Astrocyte of the hippocampus (primary cell): ENCODE data around the gene PLCD1.
"Not testable (repeated sequence)": the region's sequence is repeated elsewhere in the genome, so short reads cannot be mapped to it uniquely, and the experiment has no call there.

ENCODE experiments used
- DNase-seq: peaks from one replicate; pipeline ENCODE4 v3.0.0; 2011; ENCODE audit warnings: low read depth, low spot score

The PLCD1 gene

DNA sequence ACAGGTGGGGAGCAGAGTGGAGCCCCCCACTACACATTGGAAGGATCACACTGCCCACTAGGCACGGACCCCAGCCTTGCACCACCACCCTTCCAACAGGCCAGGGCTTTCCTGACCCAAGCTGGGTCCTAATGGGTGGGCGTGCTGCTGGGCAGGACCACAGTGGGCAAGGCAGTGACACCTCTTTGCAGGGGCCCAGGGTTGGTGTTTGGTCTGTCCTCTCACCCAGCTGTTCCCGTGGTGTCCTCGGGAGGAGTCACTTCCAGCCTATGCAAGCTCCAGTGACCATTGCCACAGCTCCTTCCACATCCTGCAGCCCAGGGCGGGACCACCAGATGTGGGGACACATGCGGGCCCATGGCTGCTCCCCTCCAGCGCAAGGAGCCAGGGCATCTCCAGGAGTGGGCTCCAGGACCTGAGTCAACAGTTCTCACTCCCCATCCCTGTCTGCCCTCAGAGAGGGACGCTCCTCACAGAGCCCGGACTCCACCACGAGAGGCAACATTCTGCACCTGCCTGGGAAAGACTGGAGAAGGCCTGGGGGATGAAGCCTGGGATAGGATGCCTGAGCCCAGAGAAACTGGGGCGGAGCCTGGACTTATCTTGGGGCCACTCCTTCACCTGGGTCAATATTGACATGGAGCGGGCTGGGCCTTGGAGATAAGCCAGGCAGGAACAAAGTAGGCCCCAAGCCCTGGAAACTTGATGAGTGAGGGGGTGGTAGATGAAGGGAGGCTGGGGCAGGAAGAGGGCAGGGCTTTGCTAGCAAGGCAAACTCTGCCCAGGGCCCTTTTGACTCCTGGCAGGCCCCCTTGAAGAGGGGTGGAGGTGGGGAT, 42.7 kb downstream of the PLCD1 start:
- DNase-seq: no peak

DNA sequence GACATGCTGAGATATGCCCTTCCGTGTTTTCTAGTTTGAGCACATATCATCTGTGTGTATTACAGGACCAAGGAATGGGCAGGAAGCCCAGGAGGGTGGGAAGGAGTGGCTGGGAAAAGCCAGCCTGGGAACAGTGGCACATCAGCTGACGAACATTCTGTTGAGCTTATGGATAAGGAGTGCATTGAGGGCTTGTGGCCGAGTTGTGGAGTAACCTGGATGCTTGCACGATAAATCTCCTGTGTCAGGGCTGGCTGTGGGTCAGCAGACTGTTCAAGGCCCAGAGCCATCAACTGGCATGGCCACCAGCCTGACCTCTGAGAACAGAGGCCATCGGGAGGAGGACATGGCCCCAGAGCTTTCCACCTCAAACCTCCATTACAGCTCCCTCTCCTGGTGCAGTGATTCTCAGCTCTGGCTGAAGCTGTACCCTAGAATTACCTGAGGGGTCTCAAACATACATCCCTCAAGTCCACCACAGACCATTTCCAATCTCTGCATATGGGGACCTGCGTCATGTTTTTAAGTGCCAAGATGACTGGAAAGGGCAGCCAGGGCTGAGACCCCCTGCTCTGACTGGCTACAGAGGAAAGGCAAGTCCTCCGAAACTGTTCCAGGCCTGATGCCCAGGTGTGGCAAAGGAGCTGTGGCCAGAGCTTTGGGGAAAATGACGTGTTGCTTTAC, 43.7 kb downstream of the PLCD1 start:
- no peak for DNase-seq

DNA sequence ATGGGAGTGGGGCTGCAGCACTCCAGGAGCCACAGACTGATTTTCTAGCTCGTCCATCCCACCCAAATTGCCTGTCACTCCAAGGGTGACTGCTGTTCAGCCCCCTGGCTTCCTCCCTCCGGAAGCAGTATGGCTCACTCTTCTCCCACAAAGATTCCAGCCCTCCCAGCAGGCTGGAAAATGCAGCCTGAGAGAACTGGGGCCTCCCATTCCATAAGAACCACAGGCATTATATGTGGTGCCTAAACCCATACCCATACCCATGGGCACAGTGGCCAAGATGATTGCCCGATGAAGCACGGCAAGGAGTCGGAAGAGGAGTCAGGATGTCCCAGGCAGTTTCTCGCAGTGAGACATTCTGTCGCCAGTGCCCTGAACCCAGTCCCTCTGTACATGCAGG, 44.8 kb downstream of the PLCD1 start:
- DNase-seq: no peak

DNA sequence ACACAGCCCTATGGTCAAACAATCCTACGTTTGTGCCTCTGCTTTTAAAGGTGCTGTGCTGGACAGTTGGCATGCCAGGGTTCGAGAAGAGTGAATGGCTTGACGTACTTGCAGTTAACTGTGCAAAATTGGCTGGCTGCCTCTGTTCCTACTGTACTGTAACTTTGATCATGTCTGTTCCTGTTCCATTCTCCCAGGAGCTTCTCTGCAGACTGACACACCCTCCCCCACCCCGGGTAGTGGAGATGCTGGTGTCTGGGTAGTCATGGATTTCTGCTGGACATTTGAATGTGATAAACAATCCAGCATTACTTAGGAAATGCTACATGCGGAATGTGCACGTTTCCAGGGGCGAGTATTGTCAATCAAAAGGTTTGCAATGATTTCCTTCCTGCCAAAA, 45.4 kb downstream of the PLCD1 start:
- DNase-seq: no peak

DNA sequence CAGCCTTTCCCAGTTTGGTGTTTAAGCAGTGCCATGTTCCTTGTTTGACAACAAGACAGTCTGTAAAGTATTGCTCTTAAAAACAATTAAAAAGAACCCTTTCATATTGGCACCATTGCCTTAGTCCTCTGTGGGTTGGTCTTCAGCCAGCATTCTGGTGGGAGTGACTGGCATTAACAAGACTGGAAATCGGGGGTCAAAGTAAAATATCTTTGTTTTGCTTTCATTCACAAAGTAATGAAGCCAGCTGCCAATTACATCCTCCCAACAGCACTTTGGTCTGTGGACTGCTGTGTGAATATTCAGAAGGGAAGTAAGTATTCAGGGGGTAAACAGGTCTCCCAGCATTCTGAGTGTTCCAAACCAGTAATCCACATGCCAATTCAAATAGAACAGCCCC, 47.1 kb downstream of the PLCD1 start:
- peak; percentile 60 for DNase-seq

DNA sequence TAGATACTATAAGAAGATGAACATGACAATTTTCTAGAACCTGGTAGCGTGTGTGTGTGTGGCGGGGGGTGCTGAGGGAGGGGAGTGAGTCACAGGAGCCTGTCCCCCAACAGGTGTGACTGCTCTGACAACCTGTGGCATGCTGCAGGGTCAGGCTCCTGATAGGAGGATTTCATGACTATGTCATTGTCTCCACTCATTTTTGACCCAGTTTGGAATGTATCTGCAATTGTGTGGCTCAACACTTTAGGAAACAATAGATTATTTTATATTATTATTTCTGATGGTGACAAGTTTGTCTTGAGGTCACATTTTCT, 48.1 kb downstream of the PLCD1 start:
- DNase-seq: no peak

DNA sequence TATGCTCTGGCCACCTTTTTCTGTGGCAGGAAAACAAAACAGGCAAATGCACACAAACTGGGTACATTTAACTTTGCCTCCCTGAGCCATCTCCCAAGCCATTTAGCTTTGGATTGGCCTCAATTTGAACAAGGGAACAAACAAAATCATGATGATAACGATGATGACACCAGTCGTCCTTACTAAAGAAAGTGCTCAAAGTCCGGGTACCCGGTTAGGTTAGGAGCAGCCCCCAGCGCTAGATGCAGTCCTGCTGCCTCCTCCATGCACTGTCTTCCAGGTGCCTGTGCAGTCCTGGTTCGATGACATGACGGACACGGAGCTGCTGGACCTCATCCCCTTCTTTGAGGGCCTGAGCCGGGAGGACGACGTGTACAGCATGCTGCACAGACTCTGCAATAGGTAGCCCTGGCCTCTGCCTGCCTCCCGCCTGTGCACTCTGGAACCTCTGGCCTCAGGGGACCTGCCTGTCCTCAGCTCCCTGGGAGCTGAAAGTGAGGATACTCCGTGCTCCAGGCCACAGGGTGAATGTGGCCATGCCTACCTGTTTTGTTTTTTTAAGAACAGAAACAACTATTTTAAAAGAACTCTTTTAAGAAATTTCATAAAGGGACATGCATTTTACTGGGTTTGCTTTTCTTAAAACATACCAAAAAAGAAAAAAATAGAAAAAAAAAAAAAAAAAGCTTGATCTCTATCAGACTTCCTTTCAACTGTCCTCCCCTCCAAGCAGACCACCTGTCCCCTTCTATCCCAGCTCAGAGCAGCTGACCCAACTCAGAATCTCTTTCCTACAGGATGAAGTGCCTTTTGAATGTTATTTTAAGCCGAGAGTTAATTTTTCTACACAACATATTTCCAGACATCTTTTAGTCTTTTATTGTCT, 48.7 kb downstream of the PLCD1 start:
- no peak for DNase-seq

DNA sequence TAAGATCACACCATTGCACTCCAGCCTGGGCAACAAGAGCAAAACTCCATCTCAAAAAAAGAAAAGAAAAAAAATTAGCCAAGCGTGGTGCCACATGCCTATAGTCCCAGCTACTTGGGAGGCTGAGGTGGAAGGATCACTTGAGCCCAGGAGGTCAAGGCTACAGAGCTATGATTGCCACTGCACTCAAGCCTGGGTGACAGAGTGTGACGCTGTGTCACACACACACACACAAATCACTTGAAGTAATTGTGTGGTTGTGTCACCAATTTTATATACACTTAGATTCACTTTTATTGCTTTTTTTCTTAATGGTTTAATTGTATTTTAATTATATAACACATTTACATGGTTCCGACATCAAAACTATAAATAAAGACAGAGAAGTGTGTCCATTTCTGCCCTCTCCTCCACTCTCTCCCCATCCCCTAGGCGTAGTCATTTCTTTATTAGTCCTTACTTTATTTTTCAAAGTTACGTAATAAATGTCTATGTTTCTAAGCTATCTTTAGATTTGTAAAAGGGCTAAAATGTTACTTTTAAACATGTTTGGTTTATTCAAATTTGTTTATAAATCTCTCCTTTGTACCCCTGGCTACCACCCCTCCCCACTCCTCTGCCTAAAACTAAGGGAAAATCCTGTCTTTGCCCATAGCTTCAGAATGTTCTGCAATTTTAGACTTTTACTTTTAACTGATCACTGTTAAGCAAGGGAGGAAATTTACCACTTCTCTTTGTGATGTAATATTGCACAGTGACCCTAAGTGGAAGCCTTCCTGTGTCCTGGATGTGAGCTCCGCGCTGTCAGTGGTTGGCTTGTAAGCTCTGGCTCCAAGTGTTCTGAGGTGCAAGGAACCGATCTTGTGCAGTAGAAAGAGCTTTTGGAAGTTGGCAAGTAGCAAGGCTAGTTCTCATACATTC, 49.6 kb downstream of the PLCD1 start:
- DNase-seq: no peak

DNA sequence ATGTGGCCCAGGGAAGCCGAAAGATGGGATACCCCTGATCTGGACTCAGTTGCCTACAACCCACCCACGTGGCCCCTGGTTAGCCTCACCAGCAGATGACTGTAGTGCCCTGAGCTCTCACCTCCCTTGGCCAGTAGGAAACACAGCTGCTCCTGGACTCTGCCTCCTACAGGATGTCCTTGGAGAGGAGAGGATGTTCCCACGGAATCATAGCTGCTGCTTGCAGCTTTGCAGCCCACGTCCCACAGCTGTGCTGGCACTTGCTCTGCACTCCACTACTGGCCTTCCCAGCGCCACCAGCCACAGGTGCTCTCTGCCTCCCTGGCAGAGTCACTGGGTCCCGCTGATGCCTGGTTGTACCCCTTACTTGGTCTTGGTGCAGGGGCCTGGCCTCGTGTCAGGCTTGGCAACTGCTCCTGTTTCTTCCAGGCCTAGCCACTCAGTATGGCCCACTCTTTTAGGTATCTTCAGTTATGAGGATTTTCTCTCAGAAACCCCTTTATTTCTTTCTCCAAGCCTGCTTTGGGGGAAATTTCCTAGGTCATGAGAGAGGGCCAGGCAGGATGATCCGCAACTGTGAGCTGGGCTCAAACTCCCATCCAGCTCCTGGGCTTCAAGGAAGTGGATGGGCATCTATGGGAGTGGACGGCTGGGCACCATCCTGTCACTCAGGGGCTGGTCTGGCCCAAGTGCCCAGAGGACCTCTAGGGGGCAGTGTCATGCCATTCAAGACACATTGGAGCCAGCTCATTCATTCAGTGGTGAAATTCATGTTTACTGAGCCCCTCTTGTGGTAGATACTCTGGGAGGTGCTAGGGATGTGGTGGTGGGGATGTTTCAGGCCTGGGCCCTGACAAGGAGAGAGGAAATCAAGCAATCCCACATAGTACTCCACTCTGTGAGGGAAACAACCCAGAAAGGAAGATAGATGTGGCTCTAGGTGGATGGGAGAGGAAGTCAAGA, 55.0 kb downstream of the PLCD1 start:
- DNase-seq: peak; percentile 72

DNA sequence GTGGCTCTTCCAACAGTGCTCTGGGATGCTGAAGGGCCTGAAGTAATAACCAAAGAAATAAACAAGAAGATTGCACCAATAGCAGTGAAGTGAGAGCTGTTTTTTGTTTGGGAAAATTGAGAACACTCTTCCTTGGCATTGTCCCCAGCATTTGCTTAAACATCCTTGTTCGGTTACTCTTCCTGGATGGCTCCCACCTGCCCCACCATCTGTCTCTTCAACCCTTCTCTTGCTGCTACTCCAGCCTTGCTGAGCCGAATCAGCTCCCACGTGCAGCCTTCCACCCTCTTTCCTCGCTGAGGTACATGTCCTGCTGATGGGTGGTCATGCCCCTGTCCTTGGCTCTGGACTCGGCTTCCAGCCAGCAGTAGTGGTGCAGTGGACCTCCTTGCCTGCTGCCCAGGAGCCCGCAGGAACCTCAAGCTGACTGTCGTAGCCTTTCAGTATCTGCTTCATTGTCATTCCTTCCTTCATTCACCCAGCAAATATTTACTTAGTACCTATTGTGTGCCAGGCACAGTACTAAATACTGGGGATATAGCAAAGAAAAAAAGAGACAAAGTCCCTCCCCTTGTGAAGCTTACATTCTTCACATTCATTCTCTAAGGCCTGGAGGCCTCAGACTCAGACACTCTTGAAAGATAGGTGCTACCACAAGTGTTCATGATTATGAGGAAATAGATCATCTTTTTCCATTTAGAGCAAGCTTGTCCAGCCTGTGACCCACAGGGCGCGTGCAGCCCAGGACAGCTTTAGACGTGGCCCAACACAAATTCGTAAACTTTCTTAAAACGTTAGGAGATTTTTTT, 56.0 kb downstream of the PLCD1 start:
- no peak for DNase-seq

DNA sequence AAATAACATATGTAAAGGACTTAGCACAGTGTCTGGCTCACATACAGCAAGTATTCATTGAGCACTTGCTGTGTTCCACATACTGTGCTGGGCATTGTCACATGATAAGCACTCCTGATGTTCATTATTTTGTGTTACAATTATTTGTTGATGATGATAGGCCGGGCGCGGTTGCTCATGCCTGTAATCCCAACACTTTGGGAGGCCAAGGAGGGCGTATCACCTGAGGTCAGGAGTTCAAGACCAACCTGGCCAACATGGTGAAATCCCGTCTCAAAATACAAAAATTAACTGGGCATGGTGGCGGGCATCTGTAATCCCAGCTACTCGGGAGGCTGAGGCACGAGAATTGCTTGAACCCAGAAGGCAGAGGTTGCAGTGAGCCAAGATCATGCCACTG, 57.4 kb downstream of the PLCD1 start:
- not testable (repeated sequence) for DNase-seq

DNA sequence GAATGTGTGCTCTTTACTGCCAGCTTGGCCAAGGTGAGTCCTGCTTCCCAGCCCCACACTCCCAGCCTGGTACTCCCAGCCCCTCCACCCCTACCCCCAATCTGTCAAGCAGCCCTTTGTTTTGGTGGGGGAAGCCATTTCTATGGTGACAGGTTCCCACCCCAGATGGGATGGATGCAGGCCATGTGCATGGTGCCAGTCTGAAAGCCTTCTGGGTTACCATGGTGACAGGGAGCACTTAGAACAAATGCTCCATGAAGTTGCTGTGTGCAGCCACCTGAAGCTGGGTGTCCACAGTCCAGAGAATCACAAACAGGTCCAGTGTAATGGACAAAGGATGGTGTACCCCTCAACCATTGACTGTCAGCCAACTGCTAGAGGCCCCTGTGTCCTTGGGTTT, 58.0 kb downstream of the PLCD1 start:
- no peak for DNase-seq

DNA sequence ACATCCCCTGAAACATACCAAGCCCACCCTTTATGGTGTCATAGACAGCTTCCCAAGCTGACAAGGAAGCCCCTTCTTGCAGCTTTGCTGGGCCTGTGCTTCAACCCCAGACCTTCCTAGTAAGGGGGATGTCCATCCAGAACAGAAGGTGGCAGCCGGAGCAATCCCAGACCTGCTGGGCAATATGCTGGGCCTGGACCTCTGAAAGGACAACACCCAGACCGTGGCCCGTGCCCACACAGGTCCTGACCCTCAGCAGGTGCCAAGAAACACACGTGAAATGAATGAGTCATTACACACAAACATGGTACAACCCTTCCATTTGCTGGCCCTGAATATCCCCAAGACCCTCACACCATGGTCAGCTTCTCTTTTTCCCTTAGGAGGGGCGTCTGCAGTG, 58.6 kb downstream of the PLCD1 start:
- no peak for DNase-seq

DNA sequence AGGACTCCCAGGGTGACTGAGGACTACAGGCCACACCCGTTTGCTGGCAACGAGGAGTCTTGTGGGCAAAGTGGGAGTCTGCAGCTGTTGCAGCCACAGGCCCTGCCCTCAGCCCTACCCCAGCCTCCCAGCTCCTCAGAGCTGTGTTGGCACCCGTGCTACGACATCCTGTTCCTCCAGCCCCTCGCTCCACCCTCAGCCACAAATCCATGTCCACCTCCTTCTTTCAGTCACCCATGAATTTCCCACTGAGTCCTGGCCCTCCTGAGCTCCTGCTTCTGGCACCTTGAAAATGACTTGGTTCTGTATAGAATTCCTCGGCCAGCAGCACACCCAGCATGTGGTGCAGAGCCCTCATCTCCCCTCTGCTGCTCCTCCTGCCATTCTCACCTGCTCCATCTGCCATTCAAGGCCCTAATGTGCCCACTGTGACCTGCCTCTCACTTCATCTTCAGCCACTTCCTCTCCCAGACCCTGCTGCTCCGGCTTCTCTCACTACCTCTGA, 59.8 kb downstream of the PLCD1 start:
- DNase-seq: no peak

DNA sequence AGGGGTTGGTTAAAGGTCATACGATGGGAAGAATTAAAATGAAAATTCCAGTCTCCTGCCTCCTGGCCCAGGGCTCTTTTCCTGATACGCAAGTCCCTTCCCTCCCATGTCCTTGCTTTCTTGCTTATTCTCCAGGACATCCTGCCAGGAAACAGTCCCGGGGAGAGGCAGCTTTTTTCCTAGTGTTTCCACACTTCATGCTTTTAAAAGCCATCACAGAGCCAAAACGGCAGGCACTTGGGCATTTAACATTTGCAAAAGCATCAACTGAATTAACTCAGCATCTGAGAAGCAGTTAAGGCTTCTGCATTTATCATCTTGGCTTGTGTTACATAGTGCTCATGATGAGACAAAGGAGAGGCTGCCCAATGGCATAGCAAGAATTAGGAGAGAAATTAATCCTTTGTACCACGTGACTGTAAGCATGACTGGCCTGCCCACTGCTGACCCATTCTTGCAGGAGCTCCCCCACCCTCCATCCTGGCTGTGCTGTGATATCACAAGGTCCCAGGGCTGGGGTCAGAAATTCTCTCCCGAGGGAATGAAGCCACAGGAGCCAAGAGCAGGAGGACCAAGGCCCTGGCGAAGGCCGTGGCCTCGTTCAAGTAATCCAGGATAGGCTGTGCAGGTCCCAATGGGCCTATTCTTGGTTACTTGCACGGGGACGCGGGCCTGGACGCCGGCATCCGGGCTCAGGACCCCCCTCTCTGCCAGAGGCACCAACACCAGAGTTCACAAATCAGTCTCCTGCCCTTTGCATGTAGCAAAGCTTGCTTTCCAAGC, 60.4 kb downstream of the PLCD1 start:
- no peak for DNase-seq

DNA sequence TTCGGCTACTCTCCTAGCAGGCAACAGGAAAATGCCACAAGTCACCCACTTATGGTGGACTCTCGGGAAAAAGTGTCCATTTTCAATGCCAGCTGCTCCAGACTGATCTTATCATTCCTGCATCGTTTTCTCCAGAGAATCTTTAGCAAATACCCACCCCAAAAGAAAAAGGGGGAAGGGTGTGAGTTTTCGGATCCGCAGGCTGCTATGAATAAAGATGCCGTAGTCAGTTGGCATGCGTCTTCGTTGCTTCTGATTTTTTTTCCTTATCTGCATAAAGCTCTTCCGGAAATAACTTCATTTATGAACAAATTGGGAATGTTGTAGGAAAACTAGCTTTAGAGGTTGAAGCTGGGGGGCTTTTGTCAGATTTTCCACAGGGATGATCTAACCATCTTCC, 61.2 kb downstream of the PLCD1 start:
- DNase-seq: no peak

DNA sequence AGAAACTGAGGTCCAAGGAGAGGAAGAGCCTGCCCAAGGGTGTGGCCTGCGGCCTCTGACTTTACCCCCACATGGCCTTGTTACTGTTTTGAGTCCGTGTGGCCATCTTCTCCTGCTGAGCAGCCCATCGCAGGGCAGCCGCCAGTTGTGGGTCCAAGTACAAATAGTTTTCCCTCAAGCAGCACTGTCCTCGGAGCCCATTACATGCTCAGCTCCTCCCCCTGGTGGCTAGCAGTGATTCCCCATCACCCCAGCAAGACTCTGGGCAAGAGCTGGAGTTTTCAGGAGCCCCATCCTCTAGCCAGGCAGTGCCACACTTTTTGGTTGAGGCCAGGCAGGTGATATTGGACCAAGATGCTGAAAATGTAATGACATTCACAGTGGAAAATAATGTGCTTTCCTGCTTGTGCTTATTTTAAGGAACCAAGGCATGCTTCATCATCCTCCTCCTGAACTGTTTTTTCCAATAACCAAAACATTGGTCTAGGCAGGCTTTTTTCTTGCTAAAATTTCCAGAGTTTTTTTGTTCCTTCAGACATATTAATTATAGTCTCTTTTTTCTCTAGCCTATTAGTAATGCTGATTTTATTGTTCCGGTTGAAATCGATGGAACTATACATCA, 62.1 kb downstream of the PLCD1 start:
- peak; percentile 77 for DNase-seq

DNA sequence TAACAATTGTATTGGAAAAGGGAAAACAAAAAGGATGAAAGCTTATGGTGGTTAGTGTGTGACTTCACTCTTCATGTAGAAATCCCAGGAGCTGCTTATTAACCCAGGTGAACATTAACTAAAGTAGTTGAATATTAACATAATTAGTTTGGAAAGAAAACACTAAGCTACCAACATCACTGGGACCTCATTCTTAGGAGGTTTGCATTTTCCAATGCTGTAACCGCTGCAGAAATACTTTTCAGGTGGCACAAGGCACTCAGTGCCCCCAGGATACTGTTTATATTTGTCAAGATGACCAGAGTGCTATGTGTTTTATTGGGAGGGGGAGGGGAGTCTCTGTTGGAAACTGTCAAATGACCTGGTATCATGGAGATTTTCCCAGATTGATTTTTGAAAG, 64.7 kb downstream of the PLCD1 start:
- DNase-seq: no peak
